ENCODE results near the gene MAPKAP1. TPM values are rescaled to one million over a fixed set of nuclear protein-coding genes. Genes with fewer than 3 reads are reported as not detected.

The MAPKAP1 gene
- total RNA-seq, 4 donors from 2014 or later: 59.0 to 98.2 (median 70.9) TPM

GRCh38 chr9:125509476-125509875 is 197.5 kb downstream of the MAPKAP1 start:
- no peak for DNase-seq
- H3K36me3 ChIP-seq: no peaks in the 10 kb centered on the region
- no peak overlapping the region for H3K27ac ChIP-seq
- no peaks in the 10 kb centered on the region for H3K9me3 ChIP-seq
- H3K4me3 ChIP-seq: no peak overlapping the region
- H3K27me3 ChIP-seq: no peaks in the 10 kb centered on the region
- peaks cover 0 to 12% (median 0%) of the 10 kb centered on the region in 4 donors for H3K4me1 ChIP-seq
- TF ChIP-seq CTCF (IDR thresholded peaks at IDR 0.05): no peak
- no peak for TF ChIP-seq POLR2A (IDR thresholded peaks at IDR 0.05)

- no peak for DNase-seq
- Histone ChIP-seq H3K36me3 (no peaks in the 10 kb centered on the region), H3K4me1 (peaks cover 0 to 6% (median 0%) of the 10 kb centered on the region in 4 donors), H3K27me3 (no peaks in the 10 kb centered on the region), H3K9me3 (no peaks in the 10 kb centered on the region), H3K27ac (no peak overlapping the region), H3K4me3 (no peak overlapping the region)
- TF ChIP-seq POLR2A (IDR thresholded peaks at IDR 0.05) (no peak), CTCF (IDR thresholded peaks at IDR 0.05) (no peak)
Measured at GRCh38 chr9:125508249-125508648, 198.8 kb downstream of the MAPKAP1 start.

- TF ChIP-seq POLR2A (IDR thresholded peaks at IDR 0.05): no peak
- no peak for TF ChIP-seq CTCF (IDR thresholded peaks at IDR 0.05)
- H3K36me3 ChIP-seq: no peaks in the 10 kb centered on the region
- H3K9me3 ChIP-seq: no peaks in the 10 kb centered on the region
- no peak for DNase-seq
- H3K4me1 ChIP-seq: peaks cover 0 to 6% (median 0%) of the 10 kb centered on the region in 4 donors
- H3K27me3 ChIP-seq: no peaks in the 10 kb centered on the region
- no peak overlapping the region for H3K4me3 ChIP-seq
- no peak overlapping the region for H3K27ac ChIP-seq
Measured at GRCh38 chr9:125507226-125507625, 199.8 kb downstream of the MAPKAP1 start.

GRCh38 chr9:125505988-125506438 is 201.0 kb downstream of the MAPKAP1 start:
- no peaks in the 10 kb centered on the region for H3K36me3 ChIP-seq
- TF ChIP-seq CTCF (IDR thresholded peaks at IDR 0.05) (no peak), POLR2A (IDR thresholded peaks at IDR 0.05) (no peak)
- no peaks in the 10 kb centered on the region for H3K9me3 ChIP-seq
- no peak overlapping the region for H3K4me3 ChIP-seq
- no peaks in the 10 kb centered on the region for H3K27me3 ChIP-seq
- DNase-seq: no peak
- H3K27ac ChIP-seq: peak overlapping the region in 3 of 4 donors; percentile 35 to 43 (median 40)
- H3K4me1 ChIP-seq: no peaks in the 10 kb centered on the region

- TF ChIP-seq CTCF (IDR thresholded peaks at IDR 0.05): no peak
- TF ChIP-seq POLR2A (IDR thresholded peaks at IDR 0.05): no peak
- no peaks in the 10 kb centered on the region for H3K9me3 ChIP-seq
- H3K27me3 ChIP-seq: no peaks in the 10 kb centered on the region
- no peaks in the 10 kb centered on the region for H3K4me1 ChIP-seq
- no peaks in the 10 kb centered on the region for H3K36me3 ChIP-seq
- H3K27ac ChIP-seq: no peak overlapping the region
- no peak for DNase-seq
- H3K4me3 ChIP-seq: no peak overlapping the region
Measured at GRCh38 chr9:125504616-125505015, 202.4 kb downstream of the MAPKAP1 start.

- Histone ChIP-seq H3K27ac (no peak overlapping the region), H3K4me1 (no peaks in the 10 kb centered on the region), H3K4me3 (no peak overlapping the region), H3K9me3 (no peaks in the 10 kb centered on the region), H3K27me3 (no peaks in the 10 kb centered on the region), H3K36me3 (no peaks in the 10 kb centered on the region)
- TF ChIP-seq POLR2A (IDR thresholded peaks at IDR 0.05) (no peak), CTCF (IDR thresholded peaks at IDR 0.05) (no peak)
- no peak for DNase-seq
Measured at GRCh38 chr9:125497906-125498305, 209.1 kb downstream of the MAPKAP1 start.

Measured in Peyer's patch (tissue), 4 donors.